GM10847 (cell line): ENCODE measurements around the gene GARIN3.

Source experiments
- POLR2A ChIP-seq: IDR thresholded peaks from 2 replicates; pipeline ENCODE4 v1.6.1; 2011; ENCODE audit not compliant: insufficient read length; ENCODE audit errors: extremely low read depth

Gene GARIN3

GRCh38 chr5:157189223-157189622 is 23.2 kb upstream of the GARIN3 start:
- TF ChIP-seq POLR2A: no peak

DNA sequence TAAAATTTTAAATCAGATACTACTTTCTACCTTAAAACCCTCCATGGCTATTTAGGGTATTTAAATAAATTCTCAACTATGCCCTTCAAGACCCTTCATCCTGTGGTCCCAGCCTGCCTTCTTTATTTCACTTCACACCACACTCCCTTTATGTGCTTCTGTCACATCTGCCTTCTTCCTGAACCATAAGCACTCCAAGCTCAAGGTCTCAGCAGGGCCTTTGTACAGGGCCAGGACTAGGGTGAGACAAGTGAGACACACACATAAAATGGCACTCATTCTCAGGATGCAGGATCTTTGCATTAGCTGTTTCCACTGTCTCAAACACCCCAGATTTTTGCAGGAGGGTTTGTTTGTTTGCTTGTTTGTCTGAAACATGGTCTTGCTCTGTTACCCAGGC is 22.2 kb upstream of the GARIN3 start:
- no peak for TF ChIP-seq POLR2A

DNA sequence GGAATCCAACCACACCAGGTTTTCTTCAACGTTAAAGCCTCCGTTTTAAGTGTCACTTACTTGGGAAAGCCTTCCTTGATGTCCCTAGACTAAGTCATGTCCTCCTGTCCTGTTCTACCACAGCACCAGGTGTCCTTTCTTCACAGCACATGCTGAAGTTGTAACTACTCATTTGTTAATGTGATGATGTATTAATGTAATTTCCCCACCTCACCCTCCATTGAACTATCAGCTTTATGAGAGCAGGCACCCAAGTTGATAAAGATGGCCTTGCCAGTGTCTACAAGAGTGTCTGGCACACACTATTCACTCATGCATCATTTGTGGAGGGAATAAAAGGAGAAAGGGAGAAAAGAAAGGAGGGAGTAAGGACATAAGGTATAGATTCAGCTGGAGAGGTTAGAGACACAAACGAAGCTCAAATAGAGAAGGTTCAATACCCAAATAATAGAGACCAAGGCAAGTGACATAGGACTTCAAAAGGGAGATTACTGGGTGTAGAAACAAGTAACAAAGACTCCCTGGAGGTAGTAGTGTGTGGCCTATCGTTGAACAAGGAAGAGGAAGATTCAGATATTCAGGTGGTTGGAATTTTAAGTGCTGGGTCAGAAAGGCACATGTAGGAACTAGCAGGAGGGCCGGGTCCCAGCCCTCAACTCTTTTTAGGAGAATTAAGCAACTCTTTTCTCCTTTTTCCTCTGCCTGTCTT is 21.1 kb upstream of the GARIN3 start:
- no peak for TF ChIP-seq POLR2A

DNA sequence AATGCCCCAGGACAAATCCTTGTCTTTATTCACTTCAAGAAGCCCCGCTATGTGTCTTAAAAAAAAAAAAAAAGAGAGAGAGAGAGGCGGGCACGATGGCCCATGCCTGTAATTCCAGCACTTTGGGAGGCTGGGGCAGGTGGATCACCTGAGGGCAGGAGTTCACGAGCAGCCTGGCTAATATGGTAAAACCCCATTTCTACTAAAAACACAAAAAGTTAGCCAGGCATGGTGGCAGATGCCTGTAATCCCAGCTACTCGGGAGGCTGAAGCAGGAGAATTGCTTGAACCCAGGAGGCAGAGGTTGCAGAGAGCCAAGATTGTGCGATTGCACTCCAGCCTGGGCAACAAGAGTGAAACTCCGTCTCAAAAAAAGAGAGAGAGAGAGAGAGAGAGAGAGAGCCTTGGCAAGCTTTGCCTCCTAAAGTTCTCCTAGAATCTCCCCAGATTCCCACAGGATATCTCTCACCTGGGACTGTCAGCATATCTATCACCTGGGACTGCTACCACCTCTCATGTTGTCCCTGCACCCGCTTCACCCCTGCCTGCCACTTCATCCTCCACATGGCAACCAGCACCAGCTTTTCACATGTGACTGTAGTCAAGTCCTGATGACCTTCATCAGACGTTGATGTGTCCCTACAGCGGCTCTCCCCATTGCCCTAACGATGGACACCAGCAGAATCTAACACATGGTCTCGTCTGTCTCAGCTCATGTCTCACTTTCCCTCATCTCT is 20.4 kb upstream of the GARIN3 start:
- TF ChIP-seq POLR2A: no peak

DNA sequence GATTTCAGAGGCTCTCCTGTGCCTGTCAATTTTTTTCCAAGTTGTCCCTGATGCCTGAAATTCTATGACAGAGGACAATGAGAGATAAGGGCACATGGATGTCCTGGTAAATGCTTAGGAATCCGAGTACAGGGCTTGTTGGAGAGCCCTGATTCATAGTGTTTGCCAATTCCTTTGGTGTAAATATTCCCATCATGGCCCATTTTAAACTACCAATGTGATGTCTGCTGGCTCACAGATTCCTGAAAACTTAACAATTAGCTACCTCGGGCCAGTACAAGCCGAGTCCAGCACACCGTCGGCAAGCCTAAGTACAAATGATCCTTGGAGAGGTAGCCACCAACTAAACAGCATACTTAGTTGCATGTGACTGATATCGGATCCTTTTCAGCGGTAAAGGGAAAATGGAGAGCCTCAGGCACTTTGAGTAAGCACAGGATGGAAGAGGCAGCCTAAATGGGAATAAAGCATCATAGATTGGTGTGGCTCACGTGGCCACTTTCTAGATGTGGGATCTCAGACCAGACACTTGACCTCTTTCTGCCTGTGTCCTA is 18.1 kb upstream of the GARIN3 start:
- TF ChIP-seq POLR2A: no peak

DNA sequence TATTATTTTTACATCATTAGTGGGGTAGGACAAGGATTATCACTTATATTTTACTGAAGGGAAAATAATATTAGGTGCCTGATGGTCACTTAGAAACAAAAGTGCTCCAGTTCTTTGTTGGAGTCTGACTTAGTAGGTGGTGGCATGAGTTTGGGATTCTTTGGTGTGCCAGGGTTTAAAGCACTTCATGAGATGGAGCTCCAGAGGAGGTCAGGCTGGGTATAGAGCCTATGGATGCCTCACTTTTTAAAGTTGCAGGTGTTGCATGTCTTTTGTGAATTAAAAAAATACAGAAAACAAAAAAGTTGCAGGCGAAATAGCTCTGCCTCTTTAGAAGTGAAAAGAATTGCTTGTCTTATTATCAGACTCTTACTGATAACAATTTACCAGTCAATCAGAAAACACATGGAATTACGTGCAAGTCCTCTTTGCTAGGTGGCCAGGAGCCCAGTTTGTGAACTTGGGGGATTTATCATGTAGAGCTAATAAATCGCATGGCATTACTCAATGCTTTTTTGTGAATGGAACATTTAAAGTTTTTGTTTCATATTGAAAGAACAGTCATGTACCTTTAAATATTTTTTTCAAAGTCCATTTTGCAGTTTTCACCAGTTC is 16.2 kb upstream of the GARIN3 start:
- TF ChIP-seq POLR2A: no peak

DNA sequence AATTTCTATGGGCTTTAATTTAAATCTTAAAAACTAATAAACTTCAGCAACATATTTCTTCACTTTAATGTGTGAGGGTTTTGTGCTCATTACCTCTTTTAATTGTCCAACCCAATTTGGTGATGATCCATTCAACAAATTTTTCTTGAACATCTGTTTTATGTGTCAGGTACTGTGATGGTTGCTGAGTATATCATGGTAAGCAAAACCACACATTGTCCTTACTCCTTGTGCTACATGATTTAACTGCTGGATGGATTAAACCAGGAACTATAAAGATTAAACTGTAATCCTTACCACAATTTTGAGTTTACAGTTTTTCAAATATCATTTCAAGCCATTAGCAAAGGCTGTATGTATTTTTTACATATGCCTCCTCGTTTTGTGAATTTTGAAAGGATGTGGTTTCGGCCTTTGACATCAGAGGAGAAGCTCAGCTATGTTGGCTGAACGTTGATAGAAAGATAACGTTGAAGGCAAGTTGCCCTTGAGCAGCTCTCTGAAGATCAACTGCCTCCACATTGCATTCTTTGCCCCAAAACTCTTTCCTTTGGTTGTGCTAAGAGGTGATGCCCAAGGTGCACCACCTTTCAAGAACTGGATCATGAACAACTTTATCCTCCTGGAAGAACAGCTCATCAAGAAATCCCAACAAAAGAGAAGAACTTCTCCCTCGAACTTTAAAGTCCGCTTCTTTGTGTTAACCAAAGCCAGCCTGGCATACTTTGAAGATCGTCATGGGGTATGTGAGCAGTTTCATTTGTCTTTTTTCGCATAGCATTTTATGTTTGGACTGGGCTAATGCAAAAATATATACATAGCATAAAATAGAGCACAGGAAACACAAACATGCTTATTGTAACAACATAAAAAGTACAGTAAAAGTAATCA is 14.6 kb upstream of the GARIN3 start, which contains the start of gene ITK:
Gene ITK (plus strand): TSS at position 467 of the 891 bp plus-strand sequence. CDS start 138 bp downstream, at position 605.
- TF ChIP-seq POLR2A: no peak

GRCh38 chr5:157178966-157179365 is 12.9 kb upstream of the GARIN3 start:
- no peak for TF ChIP-seq POLR2A

- no peak for TF ChIP-seq POLR2A
Measured at GRCh38 chr5:157177953-157178352, 11.9 kb upstream of the GARIN3 start.

GRCh38 chr5:157175071-157175612 is 9.1 kb upstream of the GARIN3 start:
- no peak for TF ChIP-seq POLR2A

DNA sequence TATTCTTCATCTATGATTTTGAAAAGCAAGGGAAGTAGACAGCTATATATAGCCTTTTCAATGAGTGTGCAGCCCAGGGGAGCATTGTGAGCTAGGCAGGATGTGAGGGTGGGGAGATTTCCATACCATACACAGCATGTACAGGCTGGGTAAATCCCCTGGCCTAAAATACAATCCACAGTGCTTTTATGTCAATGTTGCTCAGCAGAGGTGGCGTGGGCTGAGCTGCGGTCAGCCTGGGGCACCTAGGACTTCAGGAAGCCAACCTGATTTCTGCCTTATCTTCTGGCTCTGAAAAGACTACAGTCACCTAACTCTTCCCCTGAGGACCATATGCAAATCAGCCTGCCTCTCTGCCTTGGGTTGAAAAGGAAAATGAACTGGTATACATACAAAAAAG is 6.3 kb upstream of the GARIN3 start:
- no peak for TF ChIP-seq POLR2A

GRCh38 chr5:157168286-157168685 is 2.2 kb upstream of the GARIN3 start:
- no peak for TF ChIP-seq POLR2A

- no peak for TF ChIP-seq POLR2A
Measured at GRCh38 chr5:157167214-157167621, 1.2 kb upstream of the GARIN3 start.

DNA sequence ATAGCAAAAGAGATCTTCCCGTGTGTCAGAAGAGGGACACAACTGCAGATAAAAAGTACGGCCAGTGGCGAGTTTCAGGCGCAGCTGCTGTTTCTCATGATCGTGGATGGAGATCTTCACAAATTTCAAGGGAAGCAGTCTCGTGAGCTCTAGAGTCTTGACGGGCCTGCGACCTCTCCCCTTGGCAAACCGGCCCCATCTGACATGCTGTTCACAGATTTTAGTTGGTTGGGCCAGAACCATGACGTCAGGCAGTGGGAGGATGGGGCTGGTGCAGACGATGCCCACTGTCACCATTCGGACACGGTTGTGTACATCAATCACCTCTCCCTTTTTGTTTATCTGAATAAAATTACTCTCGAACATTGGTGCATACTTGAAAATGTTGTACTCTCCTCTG is 396 bp downstream of the GARIN3 start:
- TF ChIP-seq POLR2A: no peak

DNA sequence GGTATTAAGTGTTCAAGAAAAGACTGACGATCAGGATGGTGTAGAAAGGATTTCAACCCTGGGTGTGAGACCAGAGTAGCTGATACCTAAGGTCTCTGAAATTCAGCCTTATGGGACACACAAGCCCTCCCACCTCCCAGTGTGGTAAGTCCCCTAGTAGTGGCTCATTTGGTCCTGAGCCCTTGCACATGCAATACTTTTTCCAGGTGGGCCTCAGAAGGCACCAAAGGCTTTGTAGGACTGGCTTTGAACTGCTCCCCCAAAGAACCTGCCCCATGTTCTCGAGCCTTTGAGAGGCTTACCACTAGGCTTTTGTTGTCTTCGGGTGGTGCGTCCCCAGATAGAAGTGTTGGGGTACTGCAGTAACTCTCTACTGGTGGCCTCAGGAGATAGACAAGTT is 803 bp downstream of the GARIN3 start:
- no peak for TF ChIP-seq POLR2A

- TF ChIP-seq POLR2A: no peak
Measured at GRCh38 chr5:157164521-157164920, 1.5 kb downstream of the GARIN3 start.
